GM18508 (cell line): Measurements from ENCODE around the gene LMO3.
"Not testable (repeated sequence)": the region's sequence is repeated elsewhere in the genome, so short reads cannot be mapped to it uniquely, and the experiment has no call there.

Source experiments
- ATAC-seq: cut with Tn5 transposase; IDR thresholded peaks from one replicate; pipeline ENCODE4 v1.9.1; 2021; ENCODE audit warnings: moderate number of reproducible peaks; ENCODE audit not compliant: insufficient read depth, unreplicated experiment

Gene LMO3

DNA sequence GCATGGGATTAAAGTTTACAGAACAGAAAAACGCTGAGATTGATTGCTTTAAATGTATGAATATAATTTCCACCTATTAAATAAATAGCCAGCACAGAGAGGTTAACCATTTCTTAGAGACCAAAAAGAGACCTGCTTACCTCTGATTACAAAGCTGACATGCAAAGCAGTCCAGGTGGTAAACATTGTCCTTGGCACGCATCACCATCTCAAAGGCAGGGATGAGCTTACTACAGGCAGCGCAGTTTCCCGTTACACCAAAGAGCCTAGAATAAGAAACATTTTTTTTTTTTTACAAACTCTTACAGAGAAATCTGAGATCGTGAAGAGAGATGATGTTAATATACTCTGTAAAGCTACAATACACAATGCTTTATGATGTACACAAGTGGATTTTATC, 45.7 kb downstream of the LMO3 start:
- no peak for ATAC-seq

- ATAC-seq = no peak
These were observed 50.3 kb downstream of the LMO3 start for GRCh38 chr12:16555630-16556029.

GRCh38 chr12:16553457-16553856, 52.5 kb downstream of the LMO3 start:
- no peak for ATAC-seq

DNA sequence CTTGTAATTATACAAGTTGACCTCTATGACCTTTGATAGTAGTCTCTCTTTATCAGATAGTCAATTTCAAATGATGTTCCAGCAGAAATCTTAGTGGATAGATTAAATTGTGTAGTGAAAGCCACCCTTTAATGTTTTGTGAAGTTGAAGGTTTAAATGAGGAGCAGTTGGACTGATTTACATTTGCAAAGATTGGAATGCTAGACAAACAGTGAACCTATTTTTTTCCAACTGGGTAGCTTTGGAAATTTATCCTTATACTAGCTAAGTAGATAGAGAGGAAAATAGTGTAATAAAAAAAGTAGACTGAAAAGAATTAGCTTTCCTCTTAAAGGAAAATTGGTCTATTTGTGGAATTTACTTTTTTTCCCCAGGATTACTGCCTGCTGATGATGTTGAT, 53.7 kb downstream of the LMO3 start:
- no peak for ATAC-seq

GRCh38 chr12:16545836-16546235, 60.1 kb downstream of the LMO3 start:
- no peak for ATAC-seq

- no peak for ATAC-seq
These were observed 63.4 kb downstream of the LMO3 start for GRCh38 chr12:16542586-16542985.

GRCh38 chr12:16537652-16538051, 68.3 kb downstream of the LMO3 start:
- not testable (repeated sequence) for ATAC-seq

GRCh38 chr12:16531621-16532020, 74.3 kb downstream of the LMO3 start:
- ATAC-seq = no peak

DNA sequence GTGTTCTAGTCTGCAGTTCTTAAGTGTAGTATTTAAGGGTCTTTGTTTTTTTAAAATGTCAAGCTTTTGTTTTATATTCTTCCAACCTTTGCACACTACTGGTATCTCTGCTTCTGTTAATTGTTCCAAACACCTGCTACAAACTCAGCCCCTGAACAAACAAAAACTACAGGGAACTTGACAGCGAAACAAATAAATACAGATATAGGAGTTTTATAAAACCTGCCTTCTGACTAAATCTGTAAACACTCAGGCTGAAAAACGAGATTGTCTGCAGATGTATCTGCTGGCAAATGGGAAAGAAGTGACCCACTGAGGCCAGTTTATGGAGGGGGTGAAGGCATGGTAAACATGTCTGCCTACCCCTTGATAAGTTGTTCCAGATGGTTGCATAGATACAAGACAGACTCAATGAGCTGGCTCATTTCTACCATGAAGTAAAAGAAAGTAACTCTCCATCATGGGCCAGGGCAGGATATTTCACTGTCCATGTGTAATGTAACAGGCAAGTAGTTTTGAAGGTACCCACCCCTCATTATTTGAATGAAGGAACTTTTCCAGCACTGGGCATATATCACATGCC, 75.6 kb downstream of the LMO3 start:
- ATAC-seq = no peak

DNA sequence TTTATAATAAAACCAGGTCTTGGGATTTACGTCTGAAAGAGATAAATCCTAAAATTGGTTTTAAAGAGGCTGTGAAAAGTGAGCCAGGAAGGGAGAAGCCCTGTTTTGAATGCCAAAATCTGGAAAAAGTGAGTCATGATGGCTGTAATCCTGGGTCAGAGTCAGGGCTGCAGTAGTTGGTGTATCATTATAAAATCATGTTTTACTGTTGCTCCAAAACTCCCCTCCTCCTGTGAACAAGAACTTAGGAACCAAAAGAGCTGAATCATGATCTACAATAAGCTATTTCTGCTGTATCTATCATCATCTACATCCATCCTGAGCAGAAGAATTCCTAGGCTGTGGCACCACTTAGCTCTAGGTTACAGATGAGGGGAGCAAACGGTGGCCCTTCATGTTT, 79.3 kb downstream of the LMO3 start:
- no peak for ATAC-seq

DNA sequence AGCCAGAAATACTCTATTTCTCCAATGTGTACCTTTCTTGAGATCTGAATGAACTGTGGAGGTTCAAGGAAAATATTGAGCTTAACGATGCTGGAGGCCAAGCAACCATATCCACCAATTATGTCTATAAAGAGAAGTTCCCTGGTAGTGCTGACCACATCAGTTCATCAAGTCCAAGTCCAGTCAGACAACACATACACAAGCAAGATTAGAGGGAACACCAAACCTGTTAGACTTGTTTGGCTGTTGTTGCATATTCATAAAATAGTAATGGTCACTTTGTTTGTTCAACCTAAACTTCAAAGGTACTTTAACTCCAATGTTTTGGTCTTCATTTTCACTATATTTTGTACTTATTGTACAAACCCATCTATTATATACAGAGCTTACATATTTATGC, 81.6 kb downstream of the LMO3 start:
- no peak for ATAC-seq

GRCh38 chr12:16523951-16524331, 82.0 kb downstream of the LMO3 start:
- ATAC-seq = no peak

DNA sequence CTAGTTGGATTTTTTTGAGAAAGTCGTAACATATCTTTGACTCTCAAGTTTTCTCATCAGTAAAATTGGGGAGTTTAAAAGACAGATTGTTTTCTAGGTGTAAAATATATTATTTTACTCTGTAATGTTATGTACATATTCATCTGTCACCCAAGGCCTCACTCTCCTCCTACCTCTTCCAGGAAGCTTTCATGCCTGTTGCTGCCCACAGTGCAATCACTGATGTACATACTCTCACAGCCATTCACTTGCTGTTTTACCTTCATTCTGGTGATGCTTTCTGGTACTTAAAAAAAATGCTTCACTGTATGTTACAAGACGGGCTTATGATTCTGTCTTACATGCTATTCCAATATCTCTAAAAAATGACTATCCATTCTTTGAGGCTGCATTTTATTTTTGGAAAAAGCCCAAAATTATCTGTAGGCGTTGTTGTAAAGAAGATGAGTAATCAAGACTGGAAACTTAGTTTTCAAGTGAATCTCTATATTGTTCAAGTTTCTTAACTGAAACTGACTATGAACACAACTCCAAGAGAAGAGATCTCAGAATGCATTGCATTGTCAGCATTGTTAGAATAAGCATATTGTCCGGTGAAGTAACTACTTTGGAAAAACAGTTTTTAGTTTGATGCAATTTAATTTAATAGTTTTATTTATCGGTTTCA, 82.5 kb downstream of the LMO3 start:
- no peak for ATAC-seq

- no peak for ATAC-seq
These were observed 85.6 kb downstream of the LMO3 start for GRCh38 chr12:16520328-16520727.

- no peak for ATAC-seq
These were observed 90.3 kb downstream of the LMO3 start for GRCh38 chr12:16515666-16516065.

GRCh38 chr12:16513231-16513630, 92.7 kb downstream of the LMO3 start:
- ATAC-seq = no peak

DNA sequence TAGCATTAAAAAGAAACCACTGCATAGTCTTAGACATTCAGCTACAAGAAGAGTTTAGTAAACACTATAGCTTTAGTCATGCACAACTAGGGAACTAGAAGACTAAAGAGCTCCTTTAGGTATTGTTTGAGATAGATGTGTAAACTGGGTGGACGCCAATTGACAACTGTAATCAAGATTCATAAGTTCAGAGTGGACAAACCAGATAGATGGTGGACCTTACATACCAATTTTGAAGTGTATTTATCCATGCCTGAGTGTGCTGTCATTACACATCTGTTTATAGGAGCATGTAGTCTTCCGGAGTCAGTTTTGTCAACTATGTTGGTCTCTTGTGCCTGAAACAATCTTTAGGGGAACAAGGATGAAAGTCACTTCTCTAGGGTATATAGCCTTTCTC, 96.6 kb downstream of the LMO3 start:
- ATAC-seq = no peak

DNA sequence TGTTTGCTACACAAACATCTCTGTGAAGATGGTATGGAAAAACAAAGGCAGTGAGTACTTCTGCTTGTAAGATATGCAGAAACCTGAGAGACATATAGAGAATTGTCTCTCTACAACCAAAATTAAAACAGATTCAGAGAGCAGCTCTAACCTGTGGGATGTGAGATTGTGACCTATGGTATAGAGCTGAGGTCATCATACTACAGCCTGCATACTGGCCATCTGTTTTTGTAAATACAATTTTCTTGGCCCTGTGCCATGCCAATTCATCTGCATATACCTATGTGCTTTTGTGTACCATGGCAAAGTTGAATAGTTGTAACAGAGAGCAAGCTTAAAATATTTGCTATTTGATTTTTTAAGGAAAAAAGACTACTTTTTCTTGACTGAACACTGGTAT, 99.6 kb downstream of the LMO3 start:
- no peak for ATAC-seq

DNA sequence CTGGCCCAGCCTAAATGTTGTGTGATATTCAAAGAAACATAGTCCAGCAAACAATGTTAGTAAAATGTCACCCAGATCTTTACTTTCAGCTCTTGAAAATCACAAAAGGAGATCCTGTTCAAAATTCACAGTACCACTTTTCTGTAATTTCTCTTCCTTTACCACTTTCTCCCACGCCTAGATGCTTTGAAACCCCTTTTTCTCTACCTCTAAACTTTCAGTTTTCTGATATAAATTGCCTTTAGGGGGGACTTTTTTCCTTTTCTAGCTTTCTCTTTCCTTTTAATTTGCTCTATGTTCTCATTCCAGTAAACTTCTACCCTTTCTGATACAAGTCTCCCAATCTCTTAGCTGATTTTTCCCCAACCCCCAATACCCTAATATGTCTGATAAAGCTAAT, 101.8 kb downstream of the LMO3 start:
- no peak for ATAC-seq

GRCh38 chr12:16499611-16500010, 106.4 kb downstream of the LMO3 start:
- ATAC-seq = no peak
